GM19193 (cell line): ENCODE measurements around the gene RPS6KA2.

ENCODE experiments used
- POLR2A ChIP-seq: IDR thresholded peaks from 4 replicates; pipeline ENCODE4 v1.6.1; 2011; ENCODE audit not compliant: insufficient read depth, insufficient read length; ENCODE audit errors: extremely low read depth

The RPS6KA2 gene

GRCh38 chr6:166387642-166388289, 239.3 kb downstream of the RPS6KA2 start:
- no peak for TF ChIP-seq POLR2A

- TF ChIP-seq POLR2A, result no peak
Observed at GRCh38 chr6:166386111-166386510, 240.9 kb downstream of the RPS6KA2 start.

DNA sequence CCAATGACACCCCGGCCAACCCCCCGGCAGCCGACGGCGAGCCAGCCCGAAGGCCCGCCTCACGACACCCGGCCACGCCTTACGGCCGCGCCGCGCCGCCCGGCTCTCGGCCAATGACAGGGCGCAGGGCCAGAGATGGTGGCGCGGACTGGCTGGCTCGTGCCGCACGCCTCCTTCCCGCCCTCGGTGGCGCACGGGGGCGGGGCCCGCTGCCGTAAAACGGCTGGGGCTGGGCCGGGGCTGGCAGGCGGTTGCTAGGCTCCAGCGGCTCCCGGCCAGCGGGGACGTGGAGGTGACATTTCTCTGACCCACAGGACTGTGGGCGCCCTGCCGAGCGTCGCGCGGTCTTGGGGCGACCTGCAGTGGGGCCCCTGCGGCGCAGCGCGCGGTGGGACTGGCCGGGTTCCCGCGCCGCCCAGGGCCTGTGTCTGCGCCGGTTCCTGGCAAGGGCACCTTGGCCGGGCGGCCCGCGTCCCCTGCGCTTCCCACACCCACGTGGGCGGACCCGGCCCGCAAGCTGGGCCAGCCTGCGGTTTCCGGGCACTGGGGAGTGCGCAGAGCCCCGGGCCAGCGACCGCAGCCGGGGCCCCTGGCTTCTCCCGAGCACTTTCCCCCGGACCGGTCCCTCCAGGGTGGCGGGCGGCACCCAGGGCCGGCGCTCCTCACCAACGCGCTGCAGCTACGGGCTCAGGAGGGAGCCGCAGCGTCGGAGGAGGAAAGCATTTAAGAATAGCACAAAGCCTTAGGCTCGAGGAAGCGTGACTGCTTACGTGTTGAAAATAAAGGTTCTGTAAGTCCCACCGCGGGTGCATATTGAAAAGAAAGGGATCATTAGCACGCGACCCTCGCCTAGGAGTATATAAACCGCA, 243.9 kb downstream of the RPS6KA2 start, which contains the start of gene MPC1:
Gene MPC1, minus strand, starts transcription at position 8 of the 869 bp plus-strand sequence. CDS start 64 bp downstream, outside the sequence.
- peak; percentile 78 for TF ChIP-seq POLR2A

- TF ChIP-seq POLR2A, result peak; percentile 85
Observed at GRCh38 chr6:166382500-166382932, 244.5 kb downstream of the RPS6KA2 start.

- no peak for TF ChIP-seq POLR2A
Observed at GRCh38 chr6:166381733-166382499, 245.1 kb downstream of the RPS6KA2 start.

- TF ChIP-seq POLR2A, result no peak
Observed at GRCh38 chr6:166381381-166381732, 245.7 kb downstream of the RPS6KA2 start.

- no peak for TF ChIP-seq POLR2A
Observed at GRCh38 chr6:166379800-166380199, 247.3 kb downstream of the RPS6KA2 start.

DNA sequence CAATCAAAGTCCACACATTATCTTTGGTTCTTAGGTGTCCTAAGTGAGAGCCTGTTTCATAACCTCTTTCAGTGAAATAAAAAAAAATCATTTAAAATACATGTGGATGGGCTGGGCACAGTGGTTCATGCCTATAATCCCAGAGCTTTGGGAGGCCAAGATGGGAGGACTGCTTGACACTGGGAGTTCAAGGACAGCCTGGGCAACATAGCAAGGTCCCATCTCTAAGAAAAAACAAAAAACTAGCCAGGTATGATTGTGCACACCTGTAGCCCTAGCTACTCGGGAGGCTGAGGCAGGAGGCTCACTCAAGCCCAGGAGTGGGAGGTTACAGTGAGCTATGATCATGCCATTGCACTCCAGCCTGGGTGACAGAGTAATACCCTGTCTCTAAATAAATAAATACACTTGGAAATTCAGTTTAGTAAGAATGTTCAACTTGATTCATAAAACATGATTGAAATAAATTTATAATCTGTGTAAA, 247.9 kb downstream of the RPS6KA2 start:
- no peak for TF ChIP-seq POLR2A

DNA sequence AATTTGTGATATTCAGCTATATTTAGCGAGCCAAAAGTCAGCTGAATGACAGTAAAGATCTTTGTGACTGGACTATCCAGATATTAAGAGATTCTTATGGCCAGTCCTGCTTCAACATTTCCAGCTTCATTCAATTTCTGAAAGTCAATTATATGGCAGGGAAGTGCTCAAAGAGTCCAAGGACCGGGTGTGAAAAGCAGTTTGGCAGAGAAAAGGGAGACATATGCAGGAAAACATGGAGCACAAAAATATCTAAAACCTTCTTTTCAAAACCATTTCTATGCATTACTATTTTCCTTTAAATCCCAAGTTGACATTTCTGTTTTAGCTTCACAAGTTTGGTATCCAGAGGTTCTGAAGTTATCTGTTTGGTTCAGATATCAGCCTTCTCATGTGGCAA, 249.3 kb downstream of the RPS6KA2 start:
- no peak for TF ChIP-seq POLR2A

DNA sequence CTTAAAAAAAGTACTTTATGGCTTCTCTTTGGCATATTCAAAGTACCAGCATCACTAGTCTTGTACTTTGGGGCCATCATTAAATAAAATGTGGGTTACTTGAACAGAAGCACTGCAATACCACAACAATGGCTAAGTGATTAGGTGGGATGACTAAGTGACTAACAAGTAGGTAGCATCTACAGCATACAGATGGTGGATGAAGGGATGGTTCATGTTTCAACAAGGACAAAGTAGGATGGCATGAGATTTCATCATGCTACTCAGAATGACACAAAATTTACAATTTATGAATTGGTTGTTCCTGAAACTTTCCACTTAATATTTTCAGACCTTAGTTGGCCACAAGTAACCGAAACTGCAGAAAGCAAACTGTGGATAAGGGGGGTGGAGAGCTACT, 252.0 kb downstream of the RPS6KA2 start:
- TF ChIP-seq POLR2A, result no peak

GRCh38 chr6:166370489-166370888, 256.6 kb downstream of the RPS6KA2 start:
- TF ChIP-seq POLR2A, result no peak

- TF ChIP-seq POLR2A, result no peak
Observed at GRCh38 chr6:166369782-166370181, 257.3 kb downstream of the RPS6KA2 start.

DNA sequence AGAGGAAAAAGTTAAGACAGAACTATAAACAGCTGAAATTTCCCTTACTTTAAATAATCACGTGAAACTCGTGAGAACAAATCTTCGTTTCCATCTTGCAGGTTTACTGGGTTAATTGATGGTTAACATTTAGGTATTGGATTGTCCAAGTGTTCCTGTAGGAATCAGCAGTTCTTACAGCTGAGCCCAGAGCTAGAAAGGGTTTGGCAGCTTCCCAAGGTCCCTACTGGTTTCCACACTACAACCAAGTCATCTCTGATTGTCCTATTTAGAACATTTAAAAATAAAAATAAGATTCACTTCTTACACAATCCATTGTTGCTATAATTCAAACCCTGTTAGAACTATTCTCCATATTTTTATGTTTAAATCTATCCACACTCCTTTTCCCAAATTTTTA, 260.1 kb downstream of the RPS6KA2 start:
- no peak for TF ChIP-seq POLR2A

DNA sequence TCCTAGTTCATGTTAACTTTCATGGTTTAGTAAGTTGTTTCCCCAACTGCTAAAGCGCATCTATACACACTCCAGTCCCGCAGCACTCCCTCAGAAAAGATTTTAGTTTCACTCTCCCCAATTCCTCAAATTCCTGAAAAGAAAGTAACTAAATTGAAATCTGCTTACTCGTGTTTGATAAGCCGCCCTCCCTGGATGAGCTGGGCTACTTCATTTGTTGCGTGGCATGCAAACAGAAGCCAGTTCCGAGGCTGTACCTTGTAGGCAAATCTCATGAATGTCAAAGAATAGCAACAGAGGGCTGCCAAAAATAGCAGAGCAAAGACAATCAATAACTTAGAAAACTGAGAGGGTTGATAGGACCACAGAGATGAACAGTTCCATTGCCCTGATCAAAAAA, 261.2 kb downstream of the RPS6KA2 start:
- no peak for TF ChIP-seq POLR2A

DNA sequence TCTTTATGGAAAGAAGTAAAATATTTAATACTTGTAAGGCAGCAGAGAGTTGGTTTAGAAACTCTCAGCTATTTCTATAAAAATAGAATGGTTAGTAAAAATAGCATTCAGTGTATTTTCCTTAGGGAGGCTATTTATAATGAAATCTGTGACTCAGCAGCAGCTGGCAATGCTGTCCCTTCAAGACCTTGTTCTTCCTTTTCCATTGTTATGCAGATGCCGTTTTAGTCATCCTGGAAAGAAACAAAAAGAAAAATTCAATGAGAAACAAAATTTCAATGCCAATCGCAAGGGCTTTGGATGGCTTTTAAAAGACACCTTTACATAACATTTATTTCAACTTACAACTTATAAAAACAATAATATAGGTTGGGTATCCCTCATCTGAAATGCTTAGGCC, 261.8 kb downstream of the RPS6KA2 start:
- TF ChIP-seq POLR2A, result no peak
